Gastroesophageal sphincter (tissue), 4 donors: ENCODE measurements around the gene FCN3. TPM values are rescaled to one million over a fixed set of nuclear protein-coding genes. Genes with fewer than 3 reads are reported as not detected.

Source experiments
- ATAC-seq: fragments of 150-250 bp; one replicate; pipeline ENCODE4 v1.9.1; 2016; ENCODE audit warnings: mild to moderate bottlenecking, moderate library complexity
- H3K27ac ChIP-seq, 4 donors: fragments of 200-600 bp; sonication (generic) in 3 of 4; 1 replicate in 3 of 4; 2 replicates in 1 of 4; pipeline ENCODE4 v1.5.1; 2016 to 2019
- H3K27me3 ChIP-seq: fragments of 200-600 bp; sonication (generic); one replicate; pipeline ENCODE4 v1.5.1; 2019
- H3K36me3 ChIP-seq, 2 donors: fragments of 200-600 bp; sonication (generic); one replicate each; pipeline ENCODE4 v1.5.1; 2019; ENCODE audit warnings: control low read depth in 1 of 2
- H3K4me1 ChIP-seq, 3 donors: fragments of 200-600 bp; sonication (generic); 1 replicate in 2 of 3; 2 replicates in 1 of 3; pipeline ENCODE4 v1.5.1; 2016 to 2019; ENCODE audit warnings: control low read depth in 2 of 3
- H3K4me3 ChIP-seq, 2 donors: fragments of 200-600 bp; sonication (generic); one replicate each; pipeline ENCODE4 v1.5.1; 2019; ENCODE audit warnings: mild to moderate bottlenecking in 1 of 2, moderate library complexity in 1 of 2
- H3K9me3 ChIP-seq, 3 donors: fragments of 200-600 bp; sonication (generic); one replicate each; pipeline ENCODE4 v1.5.1; 2017 to 2019; ENCODE audit warnings: control low read depth in 2 of 3
- EP300 ChIP-seq: sonication (generic); formaldehyde crosslinking; IDR thresholded peaks from one replicate; pipeline ENCODE4 v1.6.1; 2017; ENCODE audit warnings: antibody characterized with exemption, mild to moderate bottlenecking
- POLR2A ChIP-seq, 2 donors: fragments of 450-650 bp; IDR thresholded peaks; one replicate each; pipeline ENCODE4 v1.6.1; 2017; ENCODE audit warnings: antibody characterized with exemption in 2 of 2, mild to moderate bottlenecking in 2 of 2, moderate library complexity in 1 of 2
- POLR2AphosphoS5 ChIP-seq: sonication (generic); formaldehyde crosslinking; IDR thresholded peaks from one replicate; pipeline ENCODE4 v1.6.1; 2017; ENCODE audit warnings: antibody characterized with exemption
- WGBS, 2 donors: methylation state at CpG; one replicate each; pipeline ENCODE4 v1.1.5; 2018; ENCODE audit warnings: low coverage in 1 of 2; 5-methylcytosine and 5-hydroxymethylcytosine counted together
- total RNA-seq, 4 donors: library from RNA; depleted of rRNA; stranded (reverse); fragments of >200 nt; gene quantifications; one replicate each; pipeline ENCODE4 v1.1.0, GENCODE V29; 2016
- TF ChIP-seq, protein P1 (sequence below), 4 experiments: fragments of 200-600 bp in 2 of 4; fragments of 450-650 bp in 2 of 4; sonication (generic) in 1 of 4; IDR thresholded peaks; one replicate each; pipeline ENCODE4 v1.5.1; 2017 to 2019; ENCODE audit warnings: antibody characterized with exemption in 4 of 4, mild to moderate bottlenecking in 2 of 4, moderate library complexity in 2 of 4

The FCN3 gene
- total RNA-seq, 4 donors from 2014 or later, result 4.6 to 11.5 (median 6.3) TPM

DNA sequence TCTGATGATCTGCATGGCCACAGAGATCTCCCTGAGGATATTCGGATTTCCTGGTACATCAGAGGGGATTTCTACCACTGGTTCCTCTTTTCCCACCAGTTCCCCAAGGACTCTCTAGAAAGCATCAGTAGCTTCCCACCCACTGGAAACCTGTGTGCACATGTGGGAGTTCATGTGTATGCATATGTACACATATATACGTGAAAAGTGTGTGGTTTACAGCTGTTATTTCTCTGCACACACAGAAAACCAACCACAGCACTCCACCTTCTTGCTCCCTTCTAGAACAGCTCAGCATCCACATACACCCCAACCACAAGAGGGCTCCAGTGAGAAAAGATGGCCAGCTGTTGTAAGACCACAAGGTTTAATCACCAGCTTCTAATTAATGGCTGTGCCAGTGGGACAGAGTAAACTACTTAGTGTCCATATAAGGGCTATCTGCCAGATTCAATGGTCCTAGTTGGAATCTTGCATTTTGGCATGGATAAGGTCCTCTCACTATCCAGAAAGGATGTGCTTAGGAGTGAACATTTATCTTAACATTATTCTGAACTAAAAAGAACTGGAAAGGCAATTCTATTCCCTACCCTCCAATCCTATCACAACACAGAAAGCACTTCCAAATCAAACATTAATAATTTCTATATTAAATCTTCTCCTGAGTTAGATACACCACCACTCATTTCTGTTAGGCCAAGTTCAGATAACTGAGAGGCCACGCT lies 41.9 kb upstream of the FCN3 start:
- no peak overlapping the region for H3K4me3 ChIP-seq
- ATAC-seq, result peak; percentile 39
- peak; percentile 12 for TF ChIP-seq POLR2AphosphoS5
- TF ChIP-seq, protein P1, sequence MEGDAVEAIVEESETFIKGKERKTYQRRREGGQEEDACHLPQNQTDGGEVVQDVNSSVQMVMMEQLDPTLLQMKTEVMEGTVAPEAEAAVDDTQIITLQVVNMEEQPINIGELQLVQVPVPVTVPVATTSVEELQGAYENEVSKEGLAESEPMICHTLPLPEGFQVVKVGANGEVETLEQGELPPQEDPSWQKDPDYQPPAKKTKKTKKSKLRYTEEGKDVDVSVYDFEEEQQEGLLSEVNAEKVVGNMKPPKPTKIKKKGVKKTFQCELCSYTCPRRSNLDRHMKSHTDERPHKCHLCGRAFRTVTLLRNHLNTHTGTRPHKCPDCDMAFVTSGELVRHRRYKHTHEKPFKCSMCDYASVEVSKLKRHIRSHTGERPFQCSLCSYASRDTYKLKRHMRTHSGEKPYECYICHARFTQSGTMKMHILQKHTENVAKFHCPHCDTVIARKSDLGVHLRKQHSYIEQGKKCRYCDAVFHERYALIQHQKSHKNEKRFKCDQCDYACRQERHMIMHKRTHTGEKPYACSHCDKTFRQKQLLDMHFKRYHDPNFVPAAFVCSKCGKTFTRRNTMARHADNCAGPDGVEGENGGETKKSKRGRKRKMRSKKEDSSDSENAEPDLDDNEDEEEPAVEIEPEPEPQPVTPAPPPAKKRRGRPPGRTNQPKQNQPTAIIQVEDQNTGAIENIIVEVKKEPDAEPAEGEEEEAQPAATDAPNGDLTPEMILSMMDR (IDR thresholded peaks at IDR 0.05), result peak; percentile 58 to 74 (median 72)
- no peak for TF ChIP-seq EP300
- TF ChIP-seq POLR2A (IDR thresholded peaks at IDR 0.05), result no peak
- peaks cover 8 to 68% of the 10 kb centered on the region in 2 donors for H3K36me3 ChIP-seq
- H3K27ac ChIP-seq, result peak overlapping the region; percentile 79 to 89 (median 87)
- H3K27me3 ChIP-seq, result no peaks in the 10 kb centered on the region
- no peaks in the 10 kb centered on the region for H3K9me3 ChIP-seq
- peaks cover 29 to 73% (median 37%) of the 10 kb centered on the region in 3 donors for H3K4me1 ChIP-seq
- WGBS, 2 donors, result 56 to 68% methylated on average over 2 to 3 of the region's 3 CpGs

DNA sequence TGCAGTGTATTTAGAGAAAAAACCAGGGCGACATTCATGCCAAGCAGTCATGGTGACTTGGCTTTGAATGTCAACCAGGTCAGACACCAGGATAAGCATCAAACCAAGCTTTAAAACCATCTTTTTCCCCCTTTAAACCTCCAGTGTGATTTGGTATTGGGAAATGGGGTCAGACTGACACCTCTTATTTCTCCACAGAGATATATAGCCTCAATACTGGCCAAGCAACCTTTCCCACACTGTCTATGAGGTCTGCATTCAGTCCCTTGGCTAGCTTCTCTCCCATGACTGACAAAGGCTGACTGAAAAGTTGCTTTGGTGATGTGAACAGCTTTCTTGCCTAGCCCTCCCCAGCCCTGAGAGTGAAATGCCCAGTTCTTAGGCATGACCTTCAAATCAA lies 39.5 kb upstream of the FCN3 start:
- TF ChIP-seq EP300 (no peak), POLR2A (IDR thresholded peaks at IDR 0.05) (no peak), POLR2AphosphoS5 (no peak)
- TF ChIP-seq, protein P1 (IDR thresholded peaks at IDR 0.05), result no peak
- no peak for ATAC-seq
- H3K4me3 ChIP-seq, result no peak overlapping the region
- H3K27me3 ChIP-seq, result no peaks in the 10 kb centered on the region
- peak overlapping the region in 2 of 4 donors; percentile 34 to 88 for H3K27ac ChIP-seq
- WGBS, 2 donors, result 82 to 100% methylated on average over 1 of the region's 1 CpG
- H3K9me3 ChIP-seq, result no peaks in the 10 kb centered on the region
- H3K36me3 ChIP-seq, result peaks cover 12 to 93% of the 10 kb centered on the region in 2 donors
- H3K4me1 ChIP-seq, result peaks cover 21 to 49% (median 24%) of the 10 kb centered on the region in 3 donors

DNA sequence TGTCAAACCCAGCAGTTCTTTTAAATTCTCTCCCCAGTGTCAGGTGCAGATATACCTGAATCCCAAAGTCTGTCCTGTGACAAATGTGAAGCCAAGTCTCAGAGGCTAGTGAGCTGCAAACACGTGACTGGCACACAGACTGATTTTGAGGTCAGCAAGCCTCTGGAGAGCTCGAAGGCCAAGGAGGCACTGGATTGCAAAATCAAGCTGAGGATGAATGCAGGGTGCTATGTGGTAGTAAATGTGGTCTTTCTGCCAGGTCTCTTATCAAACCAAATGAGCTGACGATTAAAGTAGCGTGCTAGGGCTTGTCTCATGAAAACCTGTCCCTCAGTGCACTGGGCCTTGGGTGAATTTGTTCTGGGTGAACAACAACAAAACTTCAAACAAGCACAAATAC lies 38.4 kb upstream of the FCN3 start:
- peaks cover 14 to 38% (median 17%) of the 10 kb centered on the region in 3 donors for H3K4me1 ChIP-seq
- no peaks in the 10 kb centered on the region for H3K27me3 ChIP-seq
- H3K4me3 ChIP-seq, result no peak overlapping the region
- no peaks in the 10 kb centered on the region for H3K9me3 ChIP-seq
- ATAC-seq, result no peak
- no peak for TF ChIP-seq POLR2A (IDR thresholded peaks at IDR 0.05)
- no peak for TF ChIP-seq EP300
- TF ChIP-seq POLR2AphosphoS5, result no peak
- TF ChIP-seq, protein P1 (IDR thresholded peaks at IDR 0.05), result no peak
- no peak overlapping the region for H3K27ac ChIP-seq
- WGBS, 2 donors, result 77 to 90% methylated on average over 2 to 4 of the region's 4 CpGs
- peaks cover 12 to 99% of the 10 kb centered on the region in 2 donors for H3K36me3 ChIP-seq

DNA sequence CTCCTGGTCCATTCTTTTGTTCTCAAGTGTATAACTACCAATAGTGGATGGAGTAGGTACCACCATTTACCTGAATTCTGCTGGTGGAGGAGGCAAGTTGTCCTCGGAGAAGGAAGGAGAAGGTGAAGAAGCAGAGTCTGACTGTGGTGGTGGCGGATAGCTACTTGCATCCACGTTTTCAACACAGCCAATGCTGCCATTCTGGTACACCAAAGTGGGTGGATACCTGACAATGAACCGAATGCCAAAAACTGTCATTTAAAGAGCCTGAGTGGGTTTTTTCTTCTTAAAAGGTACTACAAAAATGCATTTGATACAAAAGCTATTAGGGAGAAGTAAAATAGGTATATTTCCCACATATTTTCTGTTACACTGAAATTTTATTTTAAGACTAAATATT lies 37.9 kb upstream of the FCN3 start:
- Histone ChIP-seq H3K27me3 (no peaks in the 10 kb centered on the region), H3K27ac (peak overlapping the region in 1 of 4 donors; percentile 24), H3K9me3 (no peaks in the 10 kb centered on the region), H3K4me1 (peaks cover 12 to 33% (median 12%) of the 10 kb centered on the region in 3 donors), H3K4me3 (no peak overlapping the region), H3K36me3 (peaks cover 12 to 99% of the 10 kb centered on the region in 2 donors)
- 74% methylated on average over 2 of the region's 4 CpGs; no CpG with 5 or more reads in 1 of the 2 donors for WGBS, 2 donors
- TF ChIP-seq POLR2AphosphoS5 (no peak), EP300 (no peak), POLR2A (IDR thresholded peaks at IDR 0.05) (no peak)
- TF ChIP-seq, protein P1 (IDR thresholded peaks at IDR 0.05), result no peak
- no peak for ATAC-seq

DNA sequence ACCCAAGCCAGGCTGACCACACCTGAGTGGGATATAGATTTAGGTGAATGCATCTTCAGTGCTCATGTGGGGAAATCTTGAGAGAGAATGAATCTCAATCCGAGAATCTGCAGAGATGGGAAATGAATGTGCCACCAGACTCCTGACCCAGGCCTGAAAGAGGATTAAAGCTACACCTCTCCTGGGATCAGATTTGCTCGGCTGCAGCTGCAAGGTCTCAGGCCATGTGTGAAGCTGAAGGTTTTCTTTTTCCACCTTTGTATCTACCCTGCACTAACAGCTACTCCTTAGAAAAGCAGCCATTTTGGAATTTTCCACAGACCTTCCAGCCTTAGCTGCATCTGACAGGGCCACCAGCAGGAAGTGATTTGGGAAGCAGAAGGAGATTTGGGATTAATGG lies 36.1 kb upstream of the FCN3 start:
- TF ChIP-seq, protein P1 (IDR thresholded peaks at IDR 0.05), result no peak
- TF ChIP-seq POLR2A (IDR thresholded peaks at IDR 0.05) (no peak), POLR2AphosphoS5 (no peak), EP300 (no peak)
- 86 to 89% methylated on average over 1 to 2 of the region's 2 CpGs for WGBS, 2 donors
- no peak for ATAC-seq
- Histone ChIP-seq H3K27me3 (no peaks in the 10 kb centered on the region), H3K4me3 (no peak overlapping the region), H3K27ac (no peak overlapping the region), H3K36me3 (peaks cover 12 to 98% of the 10 kb centered on the region in 2 donors), H3K4me1 (peaks cover 0 to 32% (median 11%) of the 10 kb centered on the region in 3 donors), H3K9me3 (no peaks in the 10 kb centered on the region)
